HG02973 (cell line): ENCODE data around the gene PPP1R3E.

ENCODE experiments used
- ATAC-seq: cut with Tn5 transposase; IDR thresholded peaks from one replicate; pipeline ENCODE4 v1.9.1; 2021; ENCODE audit warnings: moderate library complexity; ENCODE audit not compliant: unreplicated experiment

The PPP1R3E gene

DNA sequence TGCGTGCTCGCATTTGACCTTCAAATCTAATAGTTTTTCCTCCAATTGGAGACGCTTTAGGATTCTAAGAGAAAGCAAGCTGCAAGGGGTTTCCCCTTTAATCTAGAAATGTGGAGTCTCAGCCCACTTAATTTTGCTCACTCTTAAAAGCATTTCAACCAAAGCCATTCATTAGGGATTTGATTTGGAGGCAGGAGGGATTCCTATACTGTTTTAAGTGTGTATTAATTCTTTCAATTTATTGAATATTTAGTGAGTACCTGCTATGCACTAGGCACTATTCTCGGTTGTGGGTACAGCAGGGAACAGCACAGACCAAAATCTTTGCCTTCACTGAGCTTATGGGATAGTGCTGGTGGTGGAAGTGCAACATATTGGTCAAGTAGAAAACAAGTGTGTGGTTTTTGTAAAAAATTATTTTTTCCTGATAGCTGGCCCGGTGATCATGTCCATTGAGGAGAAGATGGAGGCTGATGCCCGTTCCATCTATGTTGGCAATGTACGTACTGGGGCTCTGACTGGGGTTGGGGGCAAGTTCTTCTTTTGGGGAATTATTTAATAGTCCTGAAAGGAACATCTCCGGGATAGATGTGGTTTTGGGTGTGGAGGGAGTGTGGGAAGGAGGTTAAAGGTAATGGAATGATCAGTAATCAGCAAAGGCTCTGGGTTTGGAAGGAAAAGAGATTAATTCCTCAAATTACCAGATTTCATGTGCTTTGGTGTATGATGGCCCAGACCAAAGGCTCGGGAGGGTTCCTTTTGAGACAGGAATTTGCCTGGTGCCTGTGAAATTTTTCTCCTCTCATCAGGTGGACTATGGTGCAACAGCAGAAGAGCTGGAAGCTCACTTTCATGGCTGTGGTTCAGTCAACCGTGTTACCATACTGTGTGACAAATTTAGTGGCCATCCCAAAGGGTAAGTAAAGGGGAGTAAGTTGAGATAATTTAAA is 20.2 kb upstream of the PPP1R3E start:
- ATAC-seq: no peak

- peak; percentile 5 for ATAC-seq
Measured at GRCh38 chr14:23321572-23322547, 19.2 kb upstream of the PPP1R3E start.

DNA sequence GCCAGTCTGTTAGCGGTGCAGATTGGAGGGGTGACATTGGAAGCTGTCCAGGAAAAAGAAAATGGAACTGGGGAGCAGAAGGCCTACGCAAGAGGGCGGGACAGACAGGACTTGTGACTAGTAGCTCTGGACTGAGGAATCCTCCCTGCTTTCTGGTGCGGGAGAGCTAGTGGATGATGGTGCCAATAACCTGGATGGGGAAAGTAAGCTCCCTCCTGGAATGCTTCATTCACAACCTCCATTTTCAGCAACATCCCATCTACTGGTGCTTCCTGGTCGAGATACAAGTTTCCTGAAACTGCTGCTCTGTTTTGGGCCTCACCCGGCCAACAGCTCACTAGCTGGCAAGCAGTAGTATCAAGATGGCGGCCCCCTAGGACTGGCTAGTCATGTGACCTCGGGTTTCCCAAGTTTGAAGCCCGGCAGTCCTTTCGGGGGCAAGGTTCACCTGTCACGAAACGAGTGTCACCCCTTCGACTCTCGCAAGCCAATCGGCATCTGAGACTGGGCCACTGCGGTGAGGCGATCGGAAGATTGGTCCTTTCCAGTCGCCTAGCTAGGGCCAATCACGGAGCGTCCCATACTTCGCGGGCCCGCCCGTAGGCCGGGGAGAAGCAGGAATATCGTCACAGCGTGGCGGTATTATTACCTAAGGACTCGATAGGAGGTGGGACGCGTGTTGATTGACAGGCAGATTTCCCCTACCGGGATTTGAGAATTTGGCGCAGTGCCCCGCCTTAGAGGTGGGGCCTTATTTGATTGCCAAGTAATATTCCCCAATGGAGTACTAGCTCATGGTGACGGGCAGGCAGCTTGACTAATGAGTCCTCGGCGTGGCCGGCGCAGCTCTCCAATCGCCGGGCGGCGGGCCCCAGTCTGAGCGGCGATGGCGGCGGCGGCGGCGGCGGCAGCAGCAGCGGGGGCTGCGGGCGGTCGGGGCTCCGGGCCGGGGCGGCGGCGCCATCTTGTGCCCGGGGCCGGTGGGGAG is 18.2 kb upstream of the PPP1R3E start, which contains the start of gene PABPN1:
PABPN1 (plus strand) TSS at position 874 of the 988 bp plus-strand sequence; CDS start at position 887, 13 bp downstream.
- peak; percentile 88 for ATAC-seq

DNA sequence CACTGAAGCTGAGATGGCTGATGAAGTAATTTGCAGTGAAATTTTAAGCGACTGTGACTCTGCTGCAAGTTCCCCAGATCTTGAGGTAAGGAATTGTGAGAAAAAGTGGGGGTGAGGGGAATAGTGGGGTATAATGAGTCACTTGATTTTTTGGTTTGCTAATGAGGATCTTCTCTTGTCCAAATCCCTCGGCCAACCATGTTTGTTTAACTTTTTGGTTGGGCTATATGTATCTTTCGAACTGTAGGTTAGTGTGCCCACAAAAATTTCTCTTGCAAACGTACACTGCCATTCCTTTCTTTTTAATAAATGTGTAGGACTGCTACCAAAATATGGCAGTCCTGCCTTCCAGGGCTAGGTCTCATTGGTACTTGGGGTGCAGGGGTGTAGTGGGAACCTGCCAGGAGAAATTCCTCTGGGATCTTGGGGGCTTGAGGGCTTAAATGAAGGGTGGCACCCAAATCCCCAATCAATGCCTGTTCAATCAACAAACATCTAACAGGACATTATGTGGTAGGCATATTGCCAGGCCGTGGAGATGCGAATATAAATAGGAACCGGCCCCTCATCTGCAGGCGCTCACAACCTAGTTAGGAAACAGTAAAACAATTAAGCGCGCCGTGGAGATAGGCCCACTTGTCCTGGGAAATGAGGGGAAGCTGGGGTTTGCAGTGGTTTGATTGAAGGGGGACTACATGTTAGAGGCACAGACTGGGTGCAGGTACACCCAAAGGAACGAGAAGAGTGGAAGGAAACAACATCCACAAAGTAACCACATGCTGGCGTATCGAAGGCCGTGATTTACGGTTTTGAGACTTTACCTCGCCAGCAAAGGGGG is 17.3 kb upstream of the PPP1R3E start:
- no peak for ATAC-seq

DNA sequence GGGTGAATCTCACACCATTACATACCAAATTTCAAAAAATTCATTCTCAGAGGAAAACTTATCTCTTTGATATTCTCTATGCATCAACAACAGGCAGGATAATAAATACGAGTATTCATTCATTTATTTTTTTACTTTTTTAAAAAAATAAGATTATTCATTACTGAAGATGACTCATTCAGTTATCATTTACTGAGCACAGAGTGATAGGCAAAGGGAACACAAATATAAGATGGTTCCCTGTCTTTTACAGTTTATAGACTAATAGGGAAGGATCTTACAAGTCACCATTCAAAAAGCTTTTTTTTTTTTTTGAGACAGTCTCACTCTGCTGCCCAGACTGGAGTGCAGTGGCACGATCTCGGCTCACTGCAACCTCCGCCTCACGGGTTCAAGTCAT is 13.6 kb upstream of the PPP1R3E start:
- no peak for ATAC-seq

- no peak for ATAC-seq
Measured at GRCh38 chr14:23310546-23310945, 7.9 kb upstream of the PPP1R3E start.

DNA sequence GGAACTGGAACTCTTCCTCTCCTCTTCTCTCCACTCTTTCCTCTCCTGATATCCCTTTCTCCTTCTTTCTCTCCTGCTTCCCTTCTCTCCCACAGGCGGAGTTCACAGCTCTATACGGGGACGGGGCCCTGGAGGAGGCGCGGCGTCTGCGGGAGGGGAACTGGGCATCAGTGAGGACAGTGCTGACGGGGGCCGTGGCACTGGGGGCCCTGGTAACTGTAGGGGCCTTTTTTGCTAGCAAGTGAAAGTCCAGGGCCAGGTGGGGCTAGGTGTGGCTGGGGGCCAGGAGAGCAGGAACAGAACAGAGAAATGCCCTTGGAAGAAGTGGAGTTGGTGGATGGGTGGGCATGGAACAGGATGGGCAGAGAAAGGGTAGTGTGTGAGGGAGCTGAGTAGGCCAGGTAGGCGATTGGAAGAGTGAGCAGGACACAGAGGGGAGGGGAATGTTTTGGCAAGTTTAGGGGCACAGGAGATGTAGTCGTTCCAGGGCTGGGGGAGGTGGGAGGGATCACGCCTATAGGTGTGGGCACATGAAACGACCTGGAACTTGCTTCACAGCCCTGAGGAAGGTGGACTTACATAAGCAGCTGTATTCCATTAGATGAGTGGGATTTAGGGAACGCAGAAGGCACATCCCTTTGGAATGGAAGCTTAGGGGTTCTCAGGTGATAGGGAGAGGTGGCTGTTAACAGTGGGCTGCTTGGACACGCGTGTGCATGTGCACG is 6.2 kb upstream of the PPP1R3E start:
- ATAC-seq: no peak

- ATAC-seq: no peak
Measured at GRCh38 chr14:23307687-23308644, 5.3 kb upstream of the PPP1R3E start.

DNA sequence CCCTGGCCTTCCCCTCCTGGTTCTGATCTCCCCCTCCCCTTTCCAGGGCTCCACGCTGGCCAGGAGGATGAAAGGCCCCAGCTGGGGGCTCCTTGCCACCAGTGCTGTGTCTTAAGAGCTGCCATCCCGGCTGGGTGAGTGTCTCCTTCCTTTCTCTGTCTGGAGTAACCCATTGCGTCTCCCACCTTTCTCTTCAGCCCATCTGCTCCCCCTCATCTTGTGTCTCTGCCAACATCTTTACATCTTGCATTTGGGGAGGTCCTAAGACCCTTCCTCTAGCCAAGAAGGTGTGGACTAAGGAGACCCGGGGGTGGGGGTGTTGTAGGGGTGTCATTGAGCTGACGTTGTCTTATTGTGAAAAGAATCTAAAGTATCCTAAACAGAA is 4.5 kb upstream of the PPP1R3E start:
- no peak for ATAC-seq

DNA sequence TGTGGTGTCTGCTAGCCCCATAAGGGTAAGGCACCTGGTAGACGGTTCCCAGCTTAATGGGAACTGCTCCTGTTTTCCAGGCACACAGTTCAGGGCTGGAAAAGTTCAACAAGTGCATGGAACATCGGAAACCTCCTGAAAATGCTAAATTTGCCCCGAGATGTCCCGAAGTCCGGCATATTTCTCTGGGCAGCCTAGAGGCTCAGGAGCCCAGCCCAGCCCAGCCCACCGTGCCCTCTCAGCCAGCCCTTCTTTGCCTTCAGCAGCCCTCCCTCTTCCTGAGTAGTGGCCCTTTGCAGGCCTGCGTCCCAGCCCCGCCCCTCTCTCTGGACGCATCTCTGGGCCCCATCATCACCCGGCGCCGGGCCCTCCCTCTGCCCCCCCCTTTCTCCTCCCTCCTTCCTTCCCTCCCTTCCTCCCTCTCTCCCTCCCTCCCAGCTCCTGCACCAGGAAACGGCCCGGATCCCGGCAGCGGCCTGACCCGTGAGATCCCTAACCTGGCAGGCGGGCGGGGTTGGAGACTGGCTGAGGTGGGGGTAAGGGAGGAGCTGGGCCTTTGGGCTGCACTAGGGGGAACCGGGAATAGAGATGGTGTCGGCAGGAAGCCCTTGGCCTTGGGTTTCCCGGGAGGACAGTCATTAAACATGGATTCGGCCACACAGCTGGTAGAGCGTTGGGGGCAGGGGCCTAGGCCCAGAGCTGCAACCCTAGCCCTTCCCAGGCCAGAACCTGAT is 3.9 kb upstream of the PPP1R3E start, which contains the start of gene BCL2L2:
BCL2L2 (plus strand) TSS at position 422 of the 734 bp plus-strand sequence. CDS start 935 bp downstream, outside the sequence.
- peak; percentile 20 for ATAC-seq

GRCh38 chr14:23301969-23302289 is 730 bp downstream of the PPP1R3E start:
- ATAC-seq: peak; percentile 8

DNA sequence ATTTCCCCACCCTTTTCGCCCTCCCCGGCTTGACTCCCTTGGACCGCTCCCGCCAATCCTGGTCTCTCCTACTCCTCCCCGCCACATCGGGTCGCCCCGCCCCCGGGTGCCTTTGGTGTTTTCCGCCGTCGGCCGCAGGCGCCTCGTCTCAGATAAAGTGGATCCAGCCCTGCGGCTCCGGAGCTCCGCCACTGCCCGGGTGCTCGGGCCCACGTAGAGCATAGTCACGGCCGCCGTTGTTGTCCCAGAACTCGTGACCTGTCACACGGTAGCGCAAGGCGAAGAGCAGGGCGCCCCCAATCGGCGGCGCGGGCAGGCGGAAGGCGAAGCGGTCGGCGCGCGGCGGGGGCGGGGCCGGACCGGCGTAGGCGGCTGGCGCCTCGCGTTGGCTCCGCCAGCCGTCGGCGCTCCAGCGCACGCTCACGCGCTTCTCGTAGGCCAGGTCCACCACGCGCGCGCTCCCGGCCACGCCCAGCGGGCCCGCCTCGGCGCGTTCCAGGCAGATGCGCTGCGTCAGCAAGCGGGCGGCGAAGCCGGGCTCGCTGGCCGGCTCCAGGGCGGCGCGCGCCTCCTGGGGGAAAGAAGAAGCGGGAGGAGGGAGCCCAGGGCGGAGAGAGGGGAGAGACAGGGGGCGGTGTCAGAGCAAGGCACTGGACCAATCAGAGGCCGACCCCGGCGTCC is 1.2 kb downstream of the PPP1R3E start:
- peak; percentile 67 for ATAC-seq

DNA sequence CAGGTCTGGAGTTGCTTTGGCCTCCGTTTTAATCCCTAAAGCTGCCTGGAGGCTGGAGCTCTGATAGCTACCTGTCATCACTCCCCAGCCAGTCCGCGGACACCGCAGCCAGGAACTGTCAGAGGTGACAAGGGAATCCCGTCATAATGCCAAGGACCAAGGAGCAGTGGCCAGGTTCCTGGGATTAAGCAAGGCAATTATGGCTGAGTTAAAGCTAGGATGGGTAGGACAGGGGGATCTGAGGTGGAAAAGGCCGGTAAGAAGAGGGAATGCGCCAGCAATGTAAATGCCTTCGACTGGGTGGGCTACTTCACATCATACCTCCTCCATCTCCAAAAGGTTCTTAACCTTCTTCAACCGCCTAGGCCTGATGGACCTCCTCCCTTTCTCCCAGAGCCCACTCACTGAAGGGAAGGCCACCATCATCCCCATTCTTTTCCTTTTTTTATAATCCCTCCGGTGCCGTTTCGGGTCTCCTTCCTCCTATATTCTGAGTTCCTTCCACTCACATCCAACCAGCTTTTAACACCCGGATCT is 1.9 kb downstream of the PPP1R3E start:
- no peak for ATAC-seq

DNA sequence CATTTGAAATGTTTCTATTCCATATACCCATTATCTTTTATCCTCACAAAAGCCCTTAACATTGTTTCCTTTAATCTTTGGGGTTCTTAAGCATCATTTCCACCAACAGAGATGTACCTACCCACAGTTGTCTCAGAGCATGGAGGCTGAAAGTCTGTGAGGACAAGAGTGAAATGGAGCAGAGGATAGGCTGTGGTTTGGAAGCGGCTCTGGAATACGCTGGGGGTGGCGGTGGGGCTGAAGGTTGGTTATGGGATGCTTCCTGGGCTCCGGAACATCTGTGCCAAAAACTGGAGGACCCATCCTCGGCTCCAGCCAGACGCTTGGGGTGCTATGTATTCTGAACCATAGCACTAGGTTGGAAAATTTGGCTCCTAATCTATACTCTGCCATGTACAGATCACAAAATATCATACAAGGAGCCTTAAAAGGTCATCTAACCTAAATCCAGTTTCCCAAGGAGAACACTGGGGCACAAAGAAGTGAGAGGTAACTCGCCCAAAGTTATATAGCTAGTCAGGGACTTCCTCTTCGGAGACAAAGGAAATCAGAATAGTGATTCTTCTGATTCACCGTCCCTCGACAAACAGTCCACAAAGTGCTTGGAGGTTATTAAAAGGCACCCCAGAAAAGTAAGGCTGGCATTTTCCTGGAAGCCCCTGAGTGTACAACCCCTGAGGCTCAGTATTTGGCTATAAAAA is 2.5 kb downstream of the PPP1R3E start:
- ATAC-seq: no peak

GRCh38 chr14:23299211-23299957 is 3.3 kb downstream of the PPP1R3E start:
- no peak for ATAC-seq
